MM.1S (cell line): Measurements from ENCODE around the gene GSAP.

ENCODE experiments used
- CTCF ChIP-seq: fragments of 300-600 bp; sonication (generic); IDR thresholded peaks from 2 replicates; pipeline ENCODE4 v1.5.1; 2016; ENCODE audit warnings: antibody characterized with exemption, low read length, mixed read lengths
- EZH2 ChIP-seq: fragments of 300-600 bp; sonication (generic); optimal IDR thresholded peaks from 2 replicates; pipeline ENCODE3; 2017; ENCODE audit warnings: low read depth, mild to moderate bottlenecking, antibody characterized with exemption, low read length, mixed read lengths
- EZH2phosphoT487 ChIP-seq: fragments of 300-600 bp; sonication (generic); IDR thresholded peaks from 2 replicates; pipeline ENCODE4 v1.6.1; 2018; ENCODE audit warnings: antibody characterized with exemption, low read length

GRCh38 chr7:77368974-77369373 lies 47.2 kb downstream of the GSAP start:
- no peak for TF ChIP-seq EZH2phosphoT487
- TF ChIP-seq CTCF = peak; percentile 7; the same call in 1 of the 2 replicates
- no peak for TF ChIP-seq EZH2
